ENCODE results near the gene UTS2B.

- TF ChIP-seq POLR2A (IDR thresholded peaks at IDR 0.05) = no peak
- TF ChIP-seq CTCF (IDR thresholded peaks at IDR 0.05) = no peak
These were observed 37.9 kb downstream of the UTS2B start for GRCh38 chr3:191292243-191293015.
